GM12875 (cell line): Measurements from ENCODE around the gene SLC25A48.

Source experiments
- H3K4me3 ChIP-seq: one replicate; pipeline ENCODE4 v1.5.1; 2011; ENCODE audit warnings: low read depth, low read length, control low read depth
- CTCF ChIP-seq: IDR thresholded peaks from 2 replicates; pipeline ENCODE4 v1.5.1; 2011; ENCODE audit warnings: low read depth, mild to moderate bottlenecking, control low read depth, inconsistent platforms, low read length, moderate library complexity, borderline replicate concordance; ENCODE audit not compliant: insufficient read depth

The SLC25A48 gene

GRCh38 chr5:135913713-135914626 is 79.5 kb downstream of the SLC25A48 start:
- no peak for TF ChIP-seq CTCF
- H3K4me3 ChIP-seq, result no peak overlapping the region

GRCh38 chr5:135915466-135916001 is 81.1 kb downstream of the SLC25A48 start:
- no peak overlapping the region for H3K4me3 ChIP-seq
- no peak for TF ChIP-seq CTCF

GRCh38 chr5:135916638-135917263 is 82.3 kb downstream of the SLC25A48 start:
- no peak overlapping the region for H3K4me3 ChIP-seq
- TF ChIP-seq CTCF, result no peak

GRCh38 chr5:135920199-135920598 is 85.7 kb downstream of the SLC25A48 start:
- no peak overlapping the region for H3K4me3 ChIP-seq
- no peak for TF ChIP-seq CTCF

- TF ChIP-seq CTCF, result no peak
- H3K4me3 ChIP-seq, result no peak overlapping the region
Observed at GRCh38 chr5:135921388-135921787, 86.9 kb downstream of the SLC25A48 start.

- no peak overlapping the region for H3K4me3 ChIP-seq
- no peak for TF ChIP-seq CTCF
Observed at GRCh38 chr5:135930029-135930948, 95.8 kb downstream of the SLC25A48 start.
